Mucosa of descending colon (tissue), 3 donors: ENCODE results near the gene CPSF4. TPM values are rescaled to one million over a fixed set of nuclear protein-coding genes. Genes with fewer than 3 reads are reported as not detected.

ENCODE experiments used
- ATAC-seq: fragments of 200-7000 bp; cut with Tn5 transposase; one replicate; pipeline ENCODE4 v1.9.1; 2020; ENCODE audit warnings: mild to moderate bottlenecking, moderate library complexity
- DNase-seq, 3 donors: peaks; one replicate each; pipeline ENCODE4 v3.0.0-alpha.2; 2020
- H3K36me3 ChIP-seq: fragments of 200-600 bp; one replicate; pipeline ENCODE4 v1.8.0; 2021; ENCODE audit warnings: low read depth, mild to moderate bottlenecking
- H3K4me1 ChIP-seq: fragments of 200-600 bp; one replicate; pipeline ENCODE4 v1.8.0; 2021; ENCODE audit warnings: low read depth, mild to moderate bottlenecking
- H3K4me3 ChIP-seq: fragments of 200-600 bp; one replicate; pipeline ENCODE4 v1.8.0; 2021; ENCODE audit warnings: mild to moderate bottlenecking
- H3K9me3 ChIP-seq: fragments of 200-600 bp; one replicate; pipeline ENCODE4 v1.8.0; 2021; ENCODE audit warnings: mild to moderate bottlenecking
- CTCF ChIP-seq: fragments of 200-600 bp; IDR thresholded peaks from one replicate; pipeline ENCODE4 v1.8.0; 2022; ENCODE audit warnings: antibody characterized with exemption, mild to moderate bottlenecking
- intact Hi-C, 2 donors: fragments of 100-400 bp; cut with DNase I in 1 of 2; cut with micrococcal nuclease in 1 of 2; formaldehyde crosslinking; loops; one replicate each; pipeline versions ENCODE4 v1.11.0 to v1.11.1; 2022; cut with DNase I, micrococcal nuclease
- total RNA-seq, 3 donors: library from RNA; stranded (reverse); fragmentation: NEBNext Ultra II Directional in 2 of 3; extraction: Animal tissue kit (Norgen Biotek cat#: 25700) in 2 of 3; gene quantifications; one replicate each; pipeline versions ENCODE4 v1.2.1 to v1.2.4, GENCODE V29; 2021 to 2023
- donor health status: DM: no; HTN: no; CAD: no; lungs with moderate emphysema.
- donor health status: DM: no; HTN: no; CAD: no.
- donor health status: DM: no; HTN: yes; CAD: no.

Gene CPSF4
- total RNA-seq, 3 donors from 2014 or later: 23.2 to 33.5 (median 24.8) TPM

- no peak overlapping the region for H3K4me3 ChIP-seq
- H3K36me3 ChIP-seq: peaks cover 4% of the 10 kb centered on the region
- ATAC-seq: no peak
Measured at GRCh38 chr7:99453105-99453504, 14.4 kb downstream of the CPSF4 start.

GRCh38 chr7:99455874-99456273 is 17.1 kb downstream of the CPSF4 start:
- Histone ChIP-seq H3K36me3 (no peaks in the 10 kb centered on the region), H3K4me3 (no peak overlapping the region), H3K9me3 (no peaks in the 10 kb centered on the region), H3K4me1 (no peaks in the 10 kb centered on the region)
- no peak for DNase-seq
- intact Hi-C loops: no loop called here
- TF ChIP-seq CTCF: no peak
- no peak for ATAC-seq

More at GRCh38 chr7:99453105-99453504, 14.4 kb downstream of the CPSF4 start:
- no peaks in the 10 kb centered on the region for H3K9me3 ChIP-seq
- intact Hi-C loops: no loop called here
- DNase-seq: no peak
- H3K4me1 ChIP-seq: no peaks in the 10 kb centered on the region
- TF ChIP-seq CTCF: no peak

- H3K36me3 ChIP-seq: no peaks in the 10 kb centered on the region
- no peaks in the 10 kb centered on the region for H3K9me3 ChIP-seq
- H3K4me3 ChIP-seq: no peak overlapping the region
- no peak for ATAC-seq
- TF ChIP-seq CTCF: no peak
- H3K4me1 ChIP-seq: no peaks in the 10 kb centered on the region
- DNase-seq: no peak
- intact Hi-C loops: no loop called here
Measured at GRCh38 chr7:99456288-99456687, 17.5 kb downstream of the CPSF4 start.

GRCh38 chr7:99457050-99457649 is 18.4 kb downstream of the CPSF4 start:
- no peaks in the 10 kb centered on the region for H3K4me1 ChIP-seq
- H3K36me3 ChIP-seq: no peaks in the 10 kb centered on the region
- no peak for DNase-seq
- ATAC-seq: no peak
- intact Hi-C loops: no loop called here
- TF ChIP-seq CTCF: no peak
- no peak overlapping the region for H3K4me3 ChIP-seq
- no peaks in the 10 kb centered on the region for H3K9me3 ChIP-seq

GRCh38 chr7:99457650-99458493 is 19.1 kb downstream of the CPSF4 start:
- no peaks in the 10 kb centered on the region for H3K4me1 ChIP-seq
- no peaks in the 10 kb centered on the region for H3K9me3 ChIP-seq
- no peaks in the 10 kb centered on the region for H3K36me3 ChIP-seq
- no peak for TF ChIP-seq CTCF
- intact Hi-C loops: no loop called here
- H3K4me3 ChIP-seq: no peak overlapping the region
- DNase-seq (no peak), ATAC-seq (no peak)
